HepG2 (cell line): ENCODE data around the gene SH2D3C. TPM values are rescaled to one million over a fixed set of nuclear protein-coding genes. Genes with fewer than 3 reads are reported as not detected.

ENCODE experiments used
- ATAC-seq: fragments of 200-7000 bp; cut with Tn5 transposase; 3 replicates; pipeline ENCODE4 v1.9.1; 2020; ENCODE audit warnings: mild to moderate bottlenecking, moderate library complexity
- BruUV-seq: library from RNA; stranded (reverse); fragments of 400-500 nt; replicated peaks from 2 replicates; lab custom pipeline; 2021; lab: Mats Ljungman, UMichigan
- CTCF ChIA-PET: fragments of 300-600 bp; formaldehyde crosslinking; extraction: SDS; loops from one replicate; lab custom pipeline; 2021; ENCODE audit warnings: low total read pairs, inconsistent platforms, low intra/inter-chr PET ratio; lab: Yijun Ruan, JAX
- POLR2A ChIA-PET: fragments of 350-600 bp; sonication (Branson Sonifier 250); formaldehyde crosslinking; loops from one replicate; lab custom pipeline; 2020; ENCODE audit warnings: antibody characterized with exemption, inconsistent platforms; lab: Yijun Ruan, JAX
- DNase-seq: peaks from one replicate; pipeline ENCODE4 v3.0.0-alpha.2; 2015; ENCODE audit warnings: low spot score
- FAIRE-seq: peaks from 3 replicates; lab custom pipeline; 2011; peaks lifted over from hg19 to GRCh38; lab: Jason Lieb, UNC
- H2AFZ ChIP-seq: one replicate; pipeline ENCODE4 v1.6.1; 2011; ENCODE audit warnings: low read length, inconsistent platforms
- H3K27ac ChIP-seq: fragments of 300-600 bp; 3 replicates; pipeline ENCODE4 v1.8.0; 2011; ENCODE audit warnings: mixed run types, mild to moderate bottlenecking, mixed read lengths, low read length, inconsistent platforms; ENCODE audit not compliant: insufficient read depth; ENCODE audit errors: extremely low read length
- H3K27me3 ChIP-seq, 2 experiments: fragments of 200-600 bp in 1 of 2; 2 replicates in 1 of 2; 3 replicates in 1 of 2; pipeline versions ENCODE4 v1.6.0 to v1.8.0; 2011; ENCODE audit warnings: low read length in 2 of 2, mild to moderate bottlenecking in 2 of 2, moderate library complexity in 2 of 2, inconsistent platforms in 1 of 2; ENCODE audit not compliant: insufficient read depth in 2 of 2, control insufficient read depth in 1 of 2
- H3K36me3 ChIP-seq, 2 experiments: fragments of 200-600 bp in 1 of 2; replicated peaks in 1 of 2; 2 replicates in 1 of 2; 3 replicates in 1 of 2; pipeline versions ENCODE4 v1.5.1 to v1.8.0; 2011; ENCODE audit warnings: low read length in 2 of 2, inconsistent platforms in 1 of 2; ENCODE audit not compliant: insufficient read depth in 2 of 2, control insufficient read depth in 1 of 2
- H3K4me1 ChIP-seq: 2 replicates; pipeline ENCODE4 v1.5.1; 2012; ENCODE audit warnings: low read length, inconsistent platforms; ENCODE audit not compliant: insufficient read depth
- H3K4me2 ChIP-seq: 2 replicates; pipeline ENCODE4 v1.6.0; 2011; ENCODE audit warnings: low read depth, low read length, inconsistent platforms
- H3K4me3 ChIP-seq, 3 experiments: fragments of 200-600 bp in 1 of 3; sonication (generic), shearing (Covaris generic) in 1 of 3; replicated peaks in 1 of 3; 2 replicates each; pipeline ENCODE4 v1.5.1; 2011 to 2016; ENCODE audit warnings: low read length in 3 of 3, inconsistent platforms in 2 of 3, low read depth in 2 of 3, mild to moderate bottlenecking in 2 of 3, control low read depth in 1 of 3, mixed read lengths in 1 of 3; ENCODE audit not compliant: insufficient read depth in 1 of 3
- H3K79me2 ChIP-seq: one replicate; pipeline ENCODE4 v1.6.1; 2011; ENCODE audit warnings: low read length, inconsistent platforms; ENCODE audit not compliant: insufficient read depth
- H3K9ac ChIP-seq: 2 replicates; pipeline ENCODE4 v1.6.0; 2011; ENCODE audit warnings: mild to moderate bottlenecking, low read depth, low read length, inconsistent platforms; ENCODE audit not compliant: insufficient read depth
- H3K9me3 ChIP-seq: 2 replicates; pipeline ENCODE4 v1.5.1; 2012; ENCODE audit warnings: mild to moderate bottlenecking, low read length
- H4K20me1 ChIP-seq: 2 replicates; pipeline ENCODE4 v1.6.0; 2011; ENCODE audit warnings: inconsistent platforms, mild to moderate bottlenecking, low read length, moderate library complexity; ENCODE audit not compliant: insufficient read depth
- ATM ChIP-seq: fragments of 450-650 bp; IDR thresholded peaks from 2 replicates; pipeline ENCODE4 v1.7.1; 2017; ENCODE audit warnings: mild to moderate bottlenecking, borderline replicate concordance
- EEA1 ChIP-seq: sonication (generic); formaldehyde crosslinking; IDR thresholded peaks from 2 replicates; pipeline ENCODE4 v1.5.1; 2020; ENCODE audit warnings: mild to moderate bottlenecking, missing genetic modification reagents, borderline replicate concordance
- FOXJ3 ChIP-seq: sonication (generic); formaldehyde crosslinking; IDR thresholded peaks from 2 replicates; pipeline ENCODE4 v1.4.0; 2020; ENCODE audit warnings: missing genetic modification reagents, mild to moderate bottlenecking, borderline replicate concordance
- FOXM1 ChIP-seq: sonication (generic); formaldehyde crosslinking; IDR thresholded peaks from 2 replicates; pipeline ENCODE4 v1.5.0; 2020; ENCODE audit warnings: missing genetic modification reagents
- HOMEZ ChIP-seq: IDR thresholded peaks from 2 replicates; pipeline ENCODE4 v1.6.1; 2016; ENCODE audit warnings: low read depth
- HOXA3 ChIP-seq: sonication (generic); formaldehyde crosslinking; IDR thresholded peaks from 2 replicates; pipeline ENCODE4 v1.5.0; 2020; ENCODE audit warnings: missing genetic modification reagents
- RNF219 ChIP-seq: sonication (generic); formaldehyde crosslinking; IDR thresholded peaks from 2 replicates; pipeline ENCODE4 v1.5.0; 2020; ENCODE audit warnings: mild to moderate bottlenecking, missing genetic modification reagents
- SYNCRIP ChIP-seq: fragments of 200-400 bp; formaldehyde crosslinking; IDR thresholded peaks from 2 replicates; pipeline ENCODE4 v1.6.1; 2018; ENCODE audit warnings: mild to moderate bottlenecking, low read depth, low read length; ENCODE audit not compliant: insufficient read depth
- ZBTB33 ChIP-seq: sonication (generic); formaldehyde crosslinking; IDR thresholded peaks from 2 replicates; pipeline ENCODE4 v1.4.0; 2020; ENCODE audit warnings: missing genetic modification reagents
- ZNF224 ChIP-seq: sonication (generic); formaldehyde crosslinking; IDR thresholded peaks from 2 replicates; pipeline ENCODE4 v1.5.0; 2020; ENCODE audit warnings: mild to moderate bottlenecking, missing genetic modification reagents
- ZNF260 ChIP-seq: sonication (generic); formaldehyde crosslinking; IDR thresholded peaks from 2 replicates; pipeline ENCODE4 v1.4.0; 2020; ENCODE audit warnings: missing genetic modification reagents, low read depth, mild to moderate bottlenecking, borderline replicate concordance
- ZNF333 ChIP-seq: sonication (generic); formaldehyde crosslinking; IDR thresholded peaks from 2 replicates; pipeline ENCODE4 v1.4.0; 2020; ENCODE audit warnings: mild to moderate bottlenecking, missing genetic modification reagents, borderline replicate concordance
- ZNF33B ChIP-seq: sonication (generic); formaldehyde crosslinking; IDR thresholded peaks from 2 replicates; pipeline ENCODE4 v1.5.1; 2020; ENCODE audit warnings: mild to moderate bottlenecking, missing genetic modification reagents
- WGBS: methylation state at CpG from one replicate; pipeline ENCODE4 v1.1.6; 2017; ENCODE audit warnings: low lambda C conversion rate; 5-methylcytosine and 5-hydroxymethylcytosine counted together
- in situ Hi-C: cut with HindIII; loops from 2 replicates; pipeline ENCODE4 v1.10.0; 2017; ENCODE audit warnings: low pct_unique_long_range_greater_than_20kb; ENCODE audit not compliant: extremely low pct_ligation_motif_present
- intact Hi-C: fragments of 100-400 bp; cut with micrococcal nuclease; formaldehyde crosslinking; loops from one replicate; pipeline ENCODE4 v1.10.0; 2022; ENCODE audit not compliant: unreplicated experiment
- polyA plus RNA-seq, 8 experiments: library from polyadenylated mRNA; depleted of rRNA in 3 of 8; stranded (reverse) in 7 of 8; unstranded in 1 of 8; fragments of >200 nt; fragmentation: Illumina TruSeq in 4 of 8; extraction: Trizol in 4 of 8; gene quantifications; 2 replicates each; pipeline versions ENCODE4 v1.2.1 to v1.2.3, GENCODE V29; 2011 to 2016; ENCODE audit warnings: low read depth in 4 of 8, missing spikeins in 1 of 8, mixed read lengths in 1 of 8; ENCODE audit not compliant: insufficient read depth in 1 of 8
- total RNA-seq, 5 experiments: library from RNA; depleted of rRNA; stranded (reverse); fragments of >200 nt; fragmentation: Illumina TruSeq; extraction: Trizol; gene quantifications; 2 replicates each; pipeline ENCODE4 v1.2.3, GENCODE V29; 2016; ENCODE audit warnings: low read depth in 1 of 5

Gene SH2D3C
- total and polyA plus RNA-seq, 2 of the 13 experiments (the other 11 are each of a cell fraction or from before 2014, with no cell fraction given) = not detected

- H4K20me1 ChIP-seq = no peaks in the 10 kb centered on the region
- H3K9me3 ChIP-seq = no peaks in the 10 kb centered on the region
- H3K4me2 ChIP-seq = no peak overlapping the region
- no TSS peak for BruUV-seq
- intact Hi-C loops (loop anchor here (10.0 kb wide), 1 partner anchor 219 kb away; no protein-coding TSS in a partner anchor), in situ Hi-C loops (no loop called here)
- DNase-seq (no peak), ATAC-seq (peak; percentile 45)
- H3K9ac ChIP-seq = no peak overlapping the region
- H3K27me3 ChIP-seq = peaks cover 0 to 2% of the 10 kb centered on the region in 2 experiments; a peak in 1 of 5 replicates
- WGBS = 51% methylated on average over 5 of the region's 23 CpGs
- POLR2A ChIA-PET = interaction anchor here (0.7 to 1.4 kb wide), 2 partner anchors 8 to 10 kb away, joined by 3 to 6 read pairs; partner anchors contain the start of genes PTRH1 and TTC16
- no peaks in the 10 kb centered on the region for H3K79me2 ChIP-seq
- H2AFZ ChIP-seq = no peak overlapping the region
- peak; percentile 40; the same call in 1 of the 2 replicates for TF ChIP-seq ZBTB33 (CRISPR knock-in tag)
- no peak for TF ChIP-seq ZNF33B (CRISPR knock-in tag)
- TF ChIP-seq, all 625 proteins: peak for 1
- peaks cover 15% of the 10 kb centered on the region for H3K4me1 ChIP-seq
- H3K36me3 ChIP-seq = no peaks in the 10 kb centered on the region
- H3K4me3 ChIP-seq = no peak overlapping the region
- no peak overlapping the region for H3K27ac ChIP-seq
- CTCF ChIA-PET = no interaction called here
- no peak for FAIRE-seq
Observed at GRCh38 chr9:127724012-127724411, 54.5 kb downstream of the SH2D3C start.

DNA sequence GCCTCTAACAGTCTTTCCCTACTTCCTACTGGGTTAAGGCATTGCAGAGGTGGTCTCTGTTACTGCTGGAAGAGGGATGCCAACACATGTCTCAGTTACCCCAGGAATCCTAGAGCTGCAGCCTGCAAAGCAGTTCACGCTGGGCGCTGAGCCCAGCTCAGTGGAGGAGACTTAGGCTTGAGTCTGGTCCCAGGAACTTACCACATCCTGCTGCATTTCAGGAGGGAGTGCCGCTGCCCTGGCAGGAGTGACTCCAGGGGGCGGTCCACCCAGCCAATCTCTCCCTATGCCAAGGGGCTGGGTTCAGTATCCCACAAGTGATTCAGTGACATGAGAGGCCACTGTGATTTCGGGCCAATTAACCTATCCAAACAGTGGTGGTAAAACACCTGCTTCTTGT is 55.0 kb downstream of the SH2D3C start:
- whole genome bisulfite sequencing = 40% methylated on average over 1 of the region's 5 CpGs
- no peaks in the 10 kb centered on the region for H3K36me3 ChIP-seq
- ChIA-PET POLR2A (no interaction called here), CTCF (no interaction called here)
- no peaks in the 10 kb centered on the region for H3K79me2 ChIP-seq
- FAIRE-seq (no peak), DNase-seq (no peak), ATAC-seq (no peak)
- peaks cover 0 to 2% of the 10 kb centered on the region in 2 experiments; a peak in 1 of 5 replicates for H3K27me3 ChIP-seq
- in situ Hi-C loops (no loop called here), intact Hi-C loops (loop anchor here (10.0 kb wide), 1 partner anchor 219 kb away; no protein-coding TSS in a partner anchor)
- no peak overlapping the region for H3K4me2 ChIP-seq
- H3K27ac ChIP-seq = no peak overlapping the region
- BruUV-seq = no TSS peak
- no peak overlapping the region for H2AFZ ChIP-seq
- no peaks in the 10 kb centered on the region for H4K20me1 ChIP-seq
- no peak overlapping the region for H3K4me3 ChIP-seq
- H3K9ac ChIP-seq = no peak overlapping the region
- H3K9me3 ChIP-seq = no peaks in the 10 kb centered on the region
- H3K4me1 ChIP-seq = peaks cover 10% of the 10 kb centered on the region; the same call in 1 of the 2 replicates
- TF ChIP-seq SYNCRIP (no peak), ZNF224 (CRISPR knock-in tag) (no peak), ZNF260 (CRISPR knock-in tag) (no peak), EEA1 (no peak), FOXM1 (no peak), HOMEZ (CRISPR knock-in tag) (no peak), ZNF333 (CRISPR knock-in tag) (no peak), RNF219 (CRISPR knock-in tag) (no peak), HOXA3 (CRISPR knock-in tag) (no peak), ATM (no peak), FOXJ3 (CRISPR knock-in tag) (no peak)
